ENCODE results near the gene SSTR1.
"Not testable (repeated sequence)": the region's sequence is repeated elsewhere in the genome, so short reads cannot be mapped to it uniquely, and the experiment has no call there.

Gene SSTR1, protein sequence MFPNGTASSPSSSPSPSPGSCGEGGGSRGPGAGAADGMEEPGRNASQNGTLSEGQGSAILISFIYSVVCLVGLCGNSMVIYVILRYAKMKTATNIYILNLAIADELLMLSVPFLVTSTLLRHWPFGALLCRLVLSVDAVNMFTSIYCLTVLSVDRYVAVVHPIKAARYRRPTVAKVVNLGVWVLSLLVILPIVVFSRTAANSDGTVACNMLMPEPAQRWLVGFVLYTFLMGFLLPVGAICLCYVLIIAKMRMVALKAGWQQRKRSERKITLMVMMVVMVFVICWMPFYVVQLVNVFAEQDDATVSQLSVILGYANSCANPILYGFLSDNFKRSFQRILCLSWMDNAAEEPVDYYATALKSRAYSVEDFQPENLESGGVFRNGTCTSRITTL

GRCh38 chr14:38207736-38208617 is at the start of gene SSTR1:
SSTR1 (plus strand) TSS chr14:38207904; CDS start chr14:38209390, 1,486 bp downstream.
- DNase-seq: no peak

DNA sequence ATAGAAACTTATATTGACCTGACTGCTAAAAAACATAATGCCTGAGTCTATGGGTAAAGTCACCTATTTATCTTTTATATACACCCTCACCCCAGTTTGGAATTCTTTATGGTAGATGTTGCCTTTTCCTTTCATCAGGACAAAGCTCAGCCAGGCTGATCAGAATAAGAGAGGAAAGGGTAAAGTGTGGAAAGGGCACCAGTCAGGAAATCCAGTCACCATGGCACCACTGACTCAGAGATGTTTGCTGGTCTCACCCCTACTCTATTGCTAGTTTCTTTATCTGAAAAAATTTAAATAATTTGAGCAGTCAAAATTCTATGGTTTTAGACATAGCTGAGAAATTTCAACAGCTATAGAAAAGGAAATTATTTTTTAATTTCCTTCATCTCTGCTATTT is 49.2 kb upstream of the SSTR1 start:
- DNase-seq: no peak

GRCh38 chr14:38168416-38168815 is 39.3 kb upstream of the SSTR1 start:
- DNase-seq: no peak

- DNase-seq: peak; percentile 14
These were observed 36.5 kb upstream of the SSTR1 start for GRCh38 chr14:38171197-38171596.

GRCh38 chr14:38174711-38175110 is 33.0 kb upstream of the SSTR1 start:
- no peak for DNase-seq

- DNase-seq: no peak
These were observed 32.0 kb upstream of the SSTR1 start for GRCh38 chr14:38175658-38176057.

- DNase-seq: no peak
These were observed 31.3 kb upstream of the SSTR1 start for GRCh38 chr14:38176379-38176778.

GRCh38 chr14:38184132-38184531 is 23.6 kb upstream of the SSTR1 start:
- no peak for DNase-seq

DNA sequence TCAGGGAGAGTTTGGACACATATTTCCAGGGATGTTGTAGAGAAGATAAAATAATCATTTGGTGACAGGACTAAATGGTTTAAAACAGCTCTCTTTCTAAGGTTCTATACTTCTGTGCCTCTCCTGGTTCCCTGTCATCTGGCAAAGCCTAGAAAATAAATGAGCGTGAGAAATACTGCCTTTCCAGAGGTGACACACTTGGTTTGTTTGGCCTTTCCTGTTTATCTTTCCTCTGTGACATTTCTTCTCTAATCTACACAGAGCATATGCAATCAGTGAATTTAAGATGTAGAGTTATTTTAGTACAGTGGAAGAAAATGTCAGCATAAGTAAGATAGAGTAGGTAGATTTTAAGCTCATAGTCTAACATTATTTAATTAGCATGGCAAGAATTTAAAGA is 22.0 kb upstream of the SSTR1 start:
- DNase-seq: no peak

DNA sequence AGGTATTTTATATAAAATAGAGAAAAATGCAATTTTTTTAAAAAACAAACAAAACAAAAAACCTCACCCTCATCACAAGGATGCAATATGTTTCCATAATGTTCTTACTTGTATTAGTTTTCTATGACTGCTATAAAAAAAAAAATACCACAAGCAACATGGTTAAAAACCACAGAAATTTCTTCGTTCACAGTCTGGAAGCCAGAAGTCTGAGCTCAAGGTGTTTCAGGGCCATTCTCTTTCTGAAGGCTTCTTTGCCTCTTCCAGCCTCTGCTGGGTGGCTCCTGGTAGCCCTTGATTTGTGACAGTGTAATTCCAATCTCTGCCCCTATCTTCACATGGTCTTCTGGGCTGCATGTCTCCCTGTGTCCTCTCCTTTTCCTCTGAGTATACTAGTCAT is 21.5 kb upstream of the SSTR1 start:
- no peak for DNase-seq

DNA sequence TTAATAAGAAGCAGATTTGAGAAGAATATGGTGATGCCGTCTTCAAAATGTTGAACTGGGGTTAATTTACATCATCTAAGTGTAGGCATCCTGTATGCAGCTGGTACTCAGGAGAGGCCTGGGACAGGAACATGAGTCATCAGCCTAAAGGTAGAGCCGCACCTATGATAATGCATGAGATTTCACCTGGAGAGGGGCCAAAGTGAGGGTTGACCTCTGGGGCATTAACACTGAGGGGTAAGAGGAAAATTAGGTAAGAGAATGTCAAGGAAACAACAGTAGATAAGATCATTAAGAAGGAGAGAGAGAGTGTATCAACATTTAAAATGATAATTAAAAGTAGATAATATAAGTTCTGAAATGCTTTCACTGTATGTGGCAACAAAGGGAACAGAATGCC is 20.2 kb upstream of the SSTR1 start:
- no peak for DNase-seq

DNA sequence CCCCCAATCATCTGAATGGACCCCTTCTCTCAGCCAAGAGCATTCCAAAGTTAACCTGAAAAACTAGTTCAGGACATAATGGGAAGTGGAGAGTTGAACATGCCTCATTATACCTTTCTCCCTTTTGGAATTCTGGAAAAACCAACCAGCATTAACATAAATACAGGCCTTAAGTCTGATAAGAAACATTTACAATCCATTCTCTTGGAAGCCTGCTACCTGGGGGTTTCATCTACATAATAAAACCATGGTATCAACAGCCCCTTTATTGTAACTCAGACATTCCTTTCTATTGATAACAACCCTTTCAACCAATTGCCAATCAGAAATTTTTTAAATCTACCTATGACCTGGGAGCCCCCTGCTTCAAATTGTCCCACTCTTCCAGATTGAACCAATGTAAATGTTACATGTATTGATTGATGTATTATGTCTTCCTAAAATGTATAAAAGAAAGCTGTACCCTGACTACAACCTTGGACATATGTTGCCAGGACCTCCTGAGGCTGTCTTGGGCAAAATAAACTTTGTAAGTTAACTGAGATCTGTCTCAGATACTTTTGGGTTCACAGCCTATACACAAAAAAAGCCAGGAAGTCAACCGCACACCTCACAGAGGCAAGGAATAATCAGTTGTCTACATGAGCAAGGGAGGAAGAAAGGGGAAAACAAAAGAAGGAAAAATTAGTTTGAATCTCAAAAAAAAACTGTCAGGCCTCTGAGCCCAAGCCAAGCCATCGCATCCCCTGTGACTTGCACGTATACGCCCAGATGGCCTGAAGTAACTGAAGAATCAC is 17.6 kb upstream of the SSTR1 start:
- DNase-seq: no peak

- not testable (repeated sequence) for DNase-seq
These were observed 16.9 kb upstream of the SSTR1 start for GRCh38 chr14:38190846-38191245.

DNA sequence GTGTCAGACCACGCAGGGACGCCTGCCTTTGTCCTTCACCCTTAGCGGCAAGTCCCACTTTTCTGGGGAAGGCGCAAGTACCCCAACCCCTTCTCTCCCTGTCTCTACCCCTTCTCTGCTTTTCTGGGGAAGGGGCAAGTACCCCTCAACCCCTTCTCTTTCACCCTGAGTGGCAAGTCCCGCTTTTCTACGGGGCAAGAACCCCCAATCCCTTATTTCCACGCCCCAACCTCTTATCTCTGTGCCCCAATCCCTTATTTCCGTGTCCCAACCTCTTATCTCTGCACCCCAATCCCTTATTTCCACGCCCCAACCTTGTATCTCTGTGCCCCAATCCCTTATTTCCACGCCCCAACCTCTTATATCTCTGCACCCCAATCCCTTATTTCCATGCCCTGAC is 16.2 kb upstream of the SSTR1 start:
- DNase-seq: not testable (repeated sequence)

- peak; percentile 16 for DNase-seq
These were observed 10.5 kb upstream of the SSTR1 start for GRCh38 chr14:38197001-38197783.

DNA sequence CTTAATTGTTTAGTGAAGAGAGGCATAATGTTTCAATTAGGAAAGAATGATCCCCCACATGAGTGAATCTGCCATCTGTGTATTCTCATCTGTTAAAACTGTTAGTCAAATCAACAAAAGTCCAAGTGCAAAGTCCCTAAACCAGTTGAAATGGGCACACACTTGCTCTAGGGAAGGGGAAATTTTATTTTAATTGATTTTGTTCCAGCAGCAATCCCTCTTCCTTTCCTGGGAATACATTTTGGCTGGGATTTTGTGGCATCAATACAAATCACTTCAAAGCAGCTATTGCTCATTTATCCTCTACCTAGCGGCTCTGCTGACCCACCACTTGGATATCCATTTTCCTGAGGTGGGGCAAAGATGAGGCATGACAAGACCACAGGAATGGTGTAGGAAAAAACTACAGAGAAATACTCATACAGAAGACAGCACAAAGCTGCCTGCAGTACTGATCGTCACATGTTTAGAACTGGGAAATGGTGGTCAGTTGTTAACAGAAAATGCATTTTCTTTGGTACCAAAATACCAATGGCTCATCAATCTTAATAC is 9.8 kb upstream of the SSTR1 start:
- no peak for DNase-seq

GRCh38 chr14:38198425-38198824 is 9.3 kb upstream of the SSTR1 start:
- DNase-seq: no peak

GRCh38 chr14:38199076-38199475 is 8.6 kb upstream of the SSTR1 start:
- DNase-seq: no peak

DNA sequence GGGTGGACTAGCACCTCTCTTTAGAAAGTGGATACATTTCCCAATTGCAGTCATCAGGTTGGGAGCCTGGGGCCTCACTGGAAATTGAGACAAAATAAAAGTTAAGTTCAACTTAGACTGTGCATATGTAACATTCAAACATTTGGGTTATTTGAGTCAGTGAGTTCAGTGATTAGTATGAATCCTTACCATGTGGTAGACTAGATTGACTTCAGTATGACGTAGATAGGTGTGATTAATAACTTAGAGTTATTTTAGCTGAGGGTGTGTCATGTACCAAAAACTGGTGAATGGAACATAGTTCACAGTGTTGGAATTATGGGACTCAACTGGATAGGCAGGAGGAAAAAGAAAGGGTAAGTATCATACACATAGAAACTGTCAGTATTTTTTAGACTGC is 8.0 kb upstream of the SSTR1 start:
- no peak for DNase-seq

DNA sequence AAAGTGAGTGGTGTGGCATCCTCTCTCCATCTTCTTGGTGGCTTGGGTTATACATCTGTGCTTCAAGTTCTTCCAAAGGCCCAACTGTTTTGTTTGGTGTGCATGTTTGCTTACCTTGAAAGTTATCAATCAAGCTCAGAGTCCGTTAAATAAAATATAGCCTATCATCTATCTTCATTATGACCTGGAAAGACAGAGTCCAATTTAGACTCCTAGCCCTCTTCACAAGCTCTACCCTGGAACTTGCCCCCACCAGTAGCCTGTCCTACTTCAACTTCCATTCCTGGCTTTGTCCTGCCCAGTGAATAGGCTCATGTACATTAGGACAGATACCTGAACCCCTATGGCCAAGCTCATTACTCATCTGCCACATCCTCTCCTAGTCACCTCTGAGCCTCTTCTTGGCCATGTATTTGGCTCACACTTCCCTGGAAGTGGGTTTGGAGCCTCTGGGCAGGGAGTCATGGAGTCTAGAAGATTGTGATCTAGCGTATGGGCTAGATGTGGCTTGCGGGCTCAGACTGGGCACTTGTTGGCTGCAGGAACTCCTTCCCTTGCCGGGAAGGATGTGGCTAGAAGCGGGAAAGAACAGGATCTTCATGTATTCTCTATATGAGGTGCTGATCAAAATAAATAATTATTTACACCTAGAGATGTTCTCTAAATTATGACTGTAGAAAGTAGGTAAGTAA is 6.4 kb upstream of the SSTR1 start:
- DNase-seq: no peak

DNA sequence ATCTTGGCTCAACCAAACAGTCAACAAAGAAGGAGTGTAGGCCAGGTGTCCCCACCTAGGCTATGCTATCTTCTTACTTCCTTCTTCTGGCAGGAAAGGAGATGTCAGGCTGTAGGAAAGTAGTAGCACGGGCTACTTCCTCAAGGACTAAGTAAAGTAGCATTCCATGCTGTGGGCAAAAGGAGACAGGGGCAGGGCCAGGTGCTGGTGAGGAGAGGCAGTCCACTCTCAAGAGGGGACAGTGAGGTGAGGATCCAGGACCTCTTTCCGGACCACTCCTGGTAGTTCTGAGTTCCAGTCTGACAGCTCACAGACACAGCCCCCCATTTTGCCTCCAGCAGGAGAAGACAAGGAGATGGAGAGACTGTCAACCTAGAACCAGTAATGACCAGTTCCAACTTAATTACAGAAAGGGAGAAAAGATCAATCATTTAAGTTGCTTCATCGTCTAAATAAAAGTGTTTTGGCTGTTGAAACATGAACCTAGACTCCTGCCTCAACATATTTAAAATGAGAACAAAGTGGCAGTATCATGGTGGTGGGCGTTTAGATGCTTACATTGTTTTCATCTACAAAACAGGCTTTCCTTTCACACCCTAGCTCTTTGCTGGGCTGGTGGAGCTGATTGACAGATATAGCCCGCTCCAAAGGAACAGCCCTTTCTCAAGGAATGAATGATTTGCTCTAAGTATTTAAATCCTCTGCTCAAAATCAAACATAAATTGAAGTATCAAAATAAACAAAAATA is 5.1 kb upstream of the SSTR1 start:
- DNase-seq: no peak
